GM18861 (cell line): ENCODE measurements around the gene TBC1D8.

Source experiments
- ATAC-seq: cut with Tn5 transposase; IDR thresholded peaks from one replicate; pipeline ENCODE4 v1.9.1; 2021; ENCODE audit not compliant: unreplicated experiment

The TBC1D8 gene

GRCh38 chr2:100963026-100963375 lies 188.2 kb downstream of the TBC1D8 start:
- ATAC-seq, result no peak

DNA sequence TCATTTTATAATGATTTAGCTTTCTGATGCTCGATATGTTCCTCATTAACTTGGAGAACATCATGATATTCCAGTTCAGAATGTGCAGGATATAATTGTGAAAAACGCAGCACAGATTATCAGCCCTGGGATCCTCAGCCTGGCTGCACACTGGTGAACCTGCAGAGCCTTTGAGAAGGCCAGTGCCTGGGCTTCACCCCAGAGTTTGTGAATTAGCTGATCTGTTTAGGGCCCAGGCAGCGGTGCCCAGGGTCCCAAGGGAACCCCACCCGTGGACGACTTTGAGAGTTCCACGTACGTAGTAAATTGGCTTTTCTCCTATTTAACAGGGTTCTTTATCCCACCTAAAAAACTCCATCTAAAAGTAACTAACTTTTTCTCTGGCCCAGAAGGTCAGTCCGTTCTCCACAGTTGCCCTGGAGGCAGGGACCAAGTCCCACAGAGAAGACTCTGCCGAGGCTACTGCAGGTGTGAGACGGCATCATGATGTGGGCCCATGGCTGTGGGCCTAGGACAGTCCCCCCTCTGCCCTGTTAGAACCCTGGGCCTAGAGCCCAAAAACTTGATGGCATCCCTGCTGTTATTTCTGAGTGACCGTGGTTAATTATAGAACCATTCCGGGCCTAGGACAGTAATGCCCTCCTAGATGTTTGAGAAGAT lies 188.7 kb downstream of the TBC1D8 start:
- no peak for ATAC-seq

- ATAC-seq, result no peak
Measured at GRCh38 chr2:100960688-100961087, 190.5 kb downstream of the TBC1D8 start.

GRCh38 chr2:100959225-100959880 lies 191.8 kb downstream of the TBC1D8 start:
- ATAC-seq, result no peak

DNA sequence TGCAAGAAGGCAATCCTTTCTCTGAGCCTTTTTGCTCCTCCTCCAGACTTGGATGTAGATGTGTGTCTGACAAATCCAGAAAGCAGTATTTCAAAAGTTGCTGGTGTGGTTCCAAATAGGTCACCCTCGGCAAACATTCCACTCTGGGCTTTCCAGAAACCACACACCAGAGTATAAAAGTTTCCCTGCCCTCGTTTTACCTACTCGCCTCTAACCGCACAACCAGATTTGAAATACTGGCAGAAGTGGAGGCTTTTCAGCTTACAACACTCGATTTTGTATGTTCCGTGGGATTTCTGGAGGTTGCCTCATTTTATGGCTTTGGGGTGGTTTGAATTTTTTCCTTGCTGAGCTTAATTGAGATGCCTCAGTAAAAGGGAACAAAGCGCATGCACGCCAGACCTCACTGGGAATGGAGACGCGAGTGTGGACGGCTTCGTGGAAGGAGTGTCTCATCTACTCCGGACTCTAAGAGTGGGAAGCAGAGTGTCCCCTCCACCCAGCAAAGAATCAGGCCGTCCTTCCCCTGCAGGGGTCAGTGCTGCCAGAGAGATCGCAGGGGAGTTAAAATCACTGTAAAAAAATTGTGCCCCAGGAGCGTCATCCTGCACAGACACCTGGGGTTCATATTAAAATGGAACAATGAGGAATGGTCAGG lies 193.1 kb downstream of the TBC1D8 start:
- ATAC-seq, result no peak
